Adrenal gland (tissue), 5 donors: Measurements from ENCODE around the gene NCOA5.

Experiments used
- POLR2A ChIP-seq, 2 donors: fragments of 450-650 bp; IDR thresholded peaks; one replicate each; pipeline ENCODE4 v1.6.1; 2017; ENCODE audit warnings: antibody characterized with exemption in 2 of 2, mild to moderate bottlenecking in 2 of 2, moderate library complexity in 1 of 2
- TF ChIP-seq, protein P1 (sequence below), 6 experiments: fragments of 450-650 bp in 4 of 6; fragments of 200-600 bp in 2 of 6; sonication (generic) in 1 of 6; IDR thresholded peaks; 1 replicate in 5 of 6; 2 replicates in 1 of 6; pipeline versions ENCODE4 v1.5.1 to v1.8.0; 2016 to 2021; ENCODE audit warnings: antibody characterized with exemption in 6 of 6, mild to moderate bottlenecking in 2 of 6, moderate library complexity in 1 of 6
- donor health status: DM: no; HTN: no; CAD: no.

DNA sequence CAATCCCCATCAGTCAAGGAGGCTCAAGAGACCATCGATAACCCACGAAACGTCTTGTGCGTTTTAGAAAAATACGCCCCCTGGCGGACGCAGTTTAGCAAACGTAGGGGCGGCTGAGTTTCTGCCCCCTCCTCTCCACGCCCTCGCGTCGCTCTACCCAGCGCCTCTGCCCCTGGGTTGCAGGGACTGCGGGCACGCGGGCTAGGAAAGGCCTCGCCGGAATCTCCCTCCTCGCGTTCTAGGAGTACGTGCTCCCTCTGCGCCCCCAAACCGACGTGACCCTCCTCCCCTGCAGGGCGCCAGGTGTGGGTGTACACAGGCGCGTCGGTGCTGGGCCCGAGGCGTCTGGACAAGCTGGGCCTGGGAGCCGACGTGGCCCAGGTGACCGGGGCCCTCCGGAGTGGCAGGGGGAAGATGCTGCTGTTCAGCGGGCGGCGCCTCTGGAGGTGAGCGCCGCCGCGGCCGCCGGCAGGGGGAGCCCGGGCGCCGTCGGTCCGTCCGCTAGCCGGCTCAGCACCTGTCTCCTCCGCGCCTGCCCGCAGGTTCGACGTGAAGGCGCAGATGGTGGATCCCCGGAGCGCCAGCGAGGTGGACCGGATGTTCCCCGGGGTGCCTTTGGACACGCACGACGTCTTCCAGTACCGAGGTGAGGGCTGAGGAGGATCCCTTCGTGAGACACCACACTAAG lies 75.8 kb downstream of the NCOA5 start:
- TF ChIP-seq, protein P1, sequence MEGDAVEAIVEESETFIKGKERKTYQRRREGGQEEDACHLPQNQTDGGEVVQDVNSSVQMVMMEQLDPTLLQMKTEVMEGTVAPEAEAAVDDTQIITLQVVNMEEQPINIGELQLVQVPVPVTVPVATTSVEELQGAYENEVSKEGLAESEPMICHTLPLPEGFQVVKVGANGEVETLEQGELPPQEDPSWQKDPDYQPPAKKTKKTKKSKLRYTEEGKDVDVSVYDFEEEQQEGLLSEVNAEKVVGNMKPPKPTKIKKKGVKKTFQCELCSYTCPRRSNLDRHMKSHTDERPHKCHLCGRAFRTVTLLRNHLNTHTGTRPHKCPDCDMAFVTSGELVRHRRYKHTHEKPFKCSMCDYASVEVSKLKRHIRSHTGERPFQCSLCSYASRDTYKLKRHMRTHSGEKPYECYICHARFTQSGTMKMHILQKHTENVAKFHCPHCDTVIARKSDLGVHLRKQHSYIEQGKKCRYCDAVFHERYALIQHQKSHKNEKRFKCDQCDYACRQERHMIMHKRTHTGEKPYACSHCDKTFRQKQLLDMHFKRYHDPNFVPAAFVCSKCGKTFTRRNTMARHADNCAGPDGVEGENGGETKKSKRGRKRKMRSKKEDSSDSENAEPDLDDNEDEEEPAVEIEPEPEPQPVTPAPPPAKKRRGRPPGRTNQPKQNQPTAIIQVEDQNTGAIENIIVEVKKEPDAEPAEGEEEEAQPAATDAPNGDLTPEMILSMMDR (IDR thresholded peaks at IDR 0.05), result peak; percentile 48 to 79 (median 66)
- TF ChIP-seq POLR2A (IDR thresholded peaks at IDR 0.05), result no peak
